GM21717 (cell line): Measurements from ENCODE around the gene NID2.

Source experiments
- ATAC-seq: cut with Tn5 transposase; IDR thresholded peaks from one replicate; pipeline ENCODE4 v1.9.1; 2021; ENCODE audit warnings: mild to moderate bottlenecking, moderate library complexity; ENCODE audit not compliant: unreplicated experiment

NID2 gene, protein sequence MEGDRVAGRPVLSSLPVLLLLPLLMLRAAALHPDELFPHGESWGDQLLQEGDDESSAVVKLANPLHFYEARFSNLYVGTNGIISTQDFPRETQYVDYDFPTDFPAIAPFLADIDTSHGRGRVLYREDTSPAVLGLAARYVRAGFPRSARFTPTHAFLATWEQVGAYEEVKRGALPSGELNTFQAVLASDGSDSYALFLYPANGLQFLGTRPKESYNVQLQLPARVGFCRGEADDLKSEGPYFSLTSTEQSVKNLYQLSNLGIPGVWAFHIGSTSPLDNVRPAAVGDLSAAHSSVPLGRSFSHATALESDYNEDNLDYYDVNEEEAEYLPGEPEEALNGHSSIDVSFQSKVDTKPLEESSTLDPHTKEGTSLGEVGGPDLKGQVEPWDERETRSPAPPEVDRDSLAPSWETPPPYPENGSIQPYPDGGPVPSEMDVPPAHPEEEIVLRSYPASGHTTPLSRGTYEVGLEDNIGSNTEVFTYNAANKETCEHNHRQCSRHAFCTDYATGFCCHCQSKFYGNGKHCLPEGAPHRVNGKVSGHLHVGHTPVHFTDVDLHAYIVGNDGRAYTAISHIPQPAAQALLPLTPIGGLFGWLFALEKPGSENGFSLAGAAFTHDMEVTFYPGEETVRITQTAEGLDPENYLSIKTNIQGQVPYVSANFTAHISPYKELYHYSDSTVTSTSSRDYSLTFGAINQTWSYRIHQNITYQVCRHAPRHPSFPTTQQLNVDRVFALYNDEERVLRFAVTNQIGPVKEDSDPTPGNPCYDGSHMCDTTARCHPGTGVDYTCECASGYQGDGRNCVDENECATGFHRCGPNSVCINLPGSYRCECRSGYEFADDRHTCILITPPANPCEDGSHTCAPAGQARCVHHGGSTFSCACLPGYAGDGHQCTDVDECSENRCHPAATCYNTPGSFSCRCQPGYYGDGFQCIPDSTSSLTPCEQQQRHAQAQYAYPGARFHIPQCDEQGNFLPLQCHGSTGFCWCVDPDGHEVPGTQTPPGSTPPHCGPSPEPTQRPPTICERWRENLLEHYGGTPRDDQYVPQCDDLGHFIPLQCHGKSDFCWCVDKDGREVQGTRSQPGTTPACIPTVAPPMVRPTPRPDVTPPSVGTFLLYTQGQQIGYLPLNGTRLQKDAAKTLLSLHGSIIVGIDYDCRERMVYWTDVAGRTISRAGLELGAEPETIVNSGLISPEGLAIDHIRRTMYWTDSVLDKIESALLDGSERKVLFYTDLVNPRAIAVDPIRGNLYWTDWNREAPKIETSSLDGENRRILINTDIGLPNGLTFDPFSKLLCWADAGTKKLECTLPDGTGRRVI (N-terminal part only)

GRCh38 chr14:52068615-52069306 lies at the start of gene NID2:
Gene NID2, minus strand, starts transcription at chr14:52069059. Its CDS starts 65 bp downstream, at chr14:52068994.
- no peak for ATAC-seq

- ATAC-seq, result no peak
Observed at GRCh38 chr14:52117111-52117832, 48.4 kb upstream of the NID2 start.

GRCh38 chr14:52115286-52115685 lies 46.4 kb upstream of the NID2 start:
- ATAC-seq, result no peak

- no peak for ATAC-seq
Observed at GRCh38 chr14:52112336-52113018, 43.6 kb upstream of the NID2 start.

DNA sequence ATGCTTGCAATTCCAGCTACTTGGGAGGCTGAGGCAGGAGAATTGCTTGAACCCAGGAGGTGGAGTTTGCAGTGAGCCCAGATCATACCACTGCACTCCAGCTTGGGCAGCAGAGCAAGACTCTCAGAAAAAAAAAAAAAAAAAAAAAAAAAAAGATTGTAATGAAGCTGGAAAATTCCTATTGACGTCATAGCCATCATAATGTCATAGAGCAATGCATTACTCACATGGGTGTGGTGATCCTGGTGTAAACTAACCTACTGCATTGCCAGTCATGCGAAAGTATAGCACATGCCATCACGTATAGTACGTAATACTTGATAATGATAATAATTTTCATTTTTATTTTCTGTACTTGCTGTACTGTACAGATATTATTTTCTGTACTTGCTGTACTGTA lies 42.7 kb upstream of the NID2 start:
- ATAC-seq, result no peak

- ATAC-seq, result no peak
Observed at GRCh38 chr14:52110441-52111086, 41.7 kb upstream of the NID2 start.

DNA sequence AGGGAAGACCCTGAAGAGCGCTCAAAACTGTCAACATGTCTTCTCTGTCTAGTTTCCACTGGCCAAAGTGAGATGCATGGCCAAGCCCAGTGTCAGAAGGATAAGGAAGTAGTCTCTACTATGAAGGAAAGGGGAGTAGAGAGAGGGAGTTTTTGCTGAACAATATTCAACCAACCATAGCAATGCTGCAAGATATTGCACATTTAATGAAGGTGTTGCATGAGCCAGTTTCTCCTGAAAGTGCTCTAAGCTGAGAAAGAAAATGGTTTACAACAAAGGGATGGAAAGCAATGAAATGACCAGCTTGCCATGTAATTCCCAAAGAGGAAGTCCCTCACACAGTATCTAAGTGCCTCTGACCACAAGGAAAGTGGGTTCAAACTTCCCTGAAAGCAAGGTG lies 40.0 kb upstream of the NID2 start:
- no peak for ATAC-seq

DNA sequence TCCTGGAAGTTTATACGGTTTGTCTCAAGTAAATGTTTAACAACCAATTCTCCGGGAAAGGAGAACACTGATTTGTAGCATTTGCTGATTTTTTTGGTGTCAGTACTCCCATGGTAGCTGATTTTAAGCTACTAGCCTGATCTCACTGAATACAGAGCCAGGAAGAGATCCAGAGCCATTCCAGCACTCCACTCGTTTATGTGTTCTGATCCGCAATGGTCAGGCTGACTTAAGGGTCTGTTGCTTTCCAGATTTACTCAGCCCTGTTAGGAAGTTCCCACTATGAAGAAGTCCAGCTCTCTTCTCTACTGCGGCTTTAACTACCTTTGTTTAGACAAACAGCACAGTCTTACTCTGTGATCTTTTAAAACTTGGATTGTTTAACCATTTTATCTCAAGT lies 38.0 kb upstream of the NID2 start:
- ATAC-seq, result no peak

DNA sequence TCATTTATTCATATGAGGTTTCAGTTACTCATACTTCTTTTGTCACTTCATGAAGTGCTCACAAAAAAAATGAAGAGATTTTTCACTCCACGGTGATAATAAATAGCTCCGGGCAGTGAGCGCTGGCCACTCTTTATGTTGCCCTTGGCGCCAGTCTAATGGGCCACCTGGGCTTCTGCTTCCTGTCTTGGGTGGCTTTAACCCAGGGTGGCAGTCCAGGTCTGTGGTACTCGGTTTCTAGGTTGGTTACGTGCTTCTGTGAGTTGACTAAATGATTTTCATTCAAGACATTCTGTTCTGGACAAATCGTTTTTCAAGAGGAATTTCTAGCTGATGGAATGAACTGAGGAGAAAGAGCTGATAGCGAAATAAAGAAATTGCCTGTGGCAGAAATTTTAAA lies 34.6 kb upstream of the NID2 start:
- no peak for ATAC-seq

DNA sequence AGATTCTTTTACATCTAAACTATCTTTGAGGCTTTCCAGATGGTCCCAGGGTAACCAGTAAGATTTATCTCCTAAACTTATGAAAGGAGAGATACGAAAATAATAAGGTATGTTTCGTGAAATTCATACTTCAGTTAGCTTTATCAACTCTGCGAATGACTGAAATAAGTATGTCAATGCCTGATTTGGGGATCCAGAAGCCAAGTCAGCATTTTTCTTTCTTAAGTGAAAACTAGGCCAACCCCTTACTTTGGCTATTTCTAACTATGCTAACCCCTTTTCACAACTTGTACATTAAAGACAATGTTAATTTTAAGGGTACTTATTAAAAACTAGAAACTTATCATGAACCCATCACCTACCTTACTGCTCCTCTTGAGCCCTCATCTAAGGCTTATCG lies 26.9 kb upstream of the NID2 start:
- no peak for ATAC-seq

DNA sequence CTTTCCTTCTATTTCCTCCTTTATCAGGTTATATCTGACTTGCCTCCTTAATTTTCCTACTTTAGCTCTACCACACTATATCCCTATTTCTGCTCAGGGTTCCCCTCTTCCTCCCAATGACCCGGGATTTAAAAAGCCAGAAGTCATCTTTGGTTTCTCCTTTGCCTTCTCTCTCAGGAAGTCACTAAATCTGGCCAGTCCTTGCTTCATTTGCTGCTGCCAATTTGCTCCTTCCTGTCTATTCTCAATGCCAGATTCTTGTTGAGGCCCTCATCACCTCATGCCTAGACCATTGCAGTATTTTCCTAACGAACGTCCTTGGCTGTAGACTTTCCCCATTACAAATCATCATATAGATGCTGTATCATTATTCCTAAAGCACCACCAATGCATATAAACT lies 26.5 kb upstream of the NID2 start:
- no peak for ATAC-seq

DNA sequence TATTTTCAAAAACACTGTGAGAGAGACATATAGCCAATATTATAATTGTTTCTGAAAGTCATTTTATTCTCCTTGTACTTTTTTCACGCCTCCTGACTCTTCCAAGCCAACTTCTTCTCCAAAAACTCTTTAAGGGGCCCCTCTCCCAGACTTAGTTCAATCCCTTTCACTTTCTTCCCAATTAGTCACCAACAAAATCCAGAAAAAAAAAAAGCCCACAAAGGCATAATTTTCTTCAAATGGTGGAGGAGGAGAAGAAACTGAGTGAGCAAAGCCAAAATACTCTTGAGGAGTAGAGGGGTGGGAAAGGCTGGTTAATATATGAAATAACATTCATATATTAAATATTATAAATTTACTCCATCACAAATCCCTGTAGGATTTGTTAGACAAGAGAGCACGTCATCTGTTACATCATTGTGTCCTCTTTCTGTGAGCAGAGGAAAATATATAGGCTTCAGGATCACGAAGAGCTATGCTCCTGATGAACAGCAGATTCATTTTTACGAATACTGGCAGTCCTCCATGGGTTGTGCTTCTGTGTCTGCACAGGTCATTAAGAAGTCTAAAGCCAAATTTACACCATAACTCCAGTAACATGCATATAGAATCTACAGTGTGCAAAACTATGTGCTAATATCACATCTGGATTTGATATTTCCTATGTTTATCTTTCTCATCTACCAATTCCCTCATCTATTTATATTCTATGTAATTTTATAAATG lies 25.9 kb upstream of the NID2 start:
- ATAC-seq, result no peak

GRCh38 chr14:52091928-52092327 lies 23.1 kb upstream of the NID2 start:
- ATAC-seq, result no peak

- ATAC-seq, result no peak
Observed at GRCh38 chr14:52090936-52091335, 22.1 kb upstream of the NID2 start.

DNA sequence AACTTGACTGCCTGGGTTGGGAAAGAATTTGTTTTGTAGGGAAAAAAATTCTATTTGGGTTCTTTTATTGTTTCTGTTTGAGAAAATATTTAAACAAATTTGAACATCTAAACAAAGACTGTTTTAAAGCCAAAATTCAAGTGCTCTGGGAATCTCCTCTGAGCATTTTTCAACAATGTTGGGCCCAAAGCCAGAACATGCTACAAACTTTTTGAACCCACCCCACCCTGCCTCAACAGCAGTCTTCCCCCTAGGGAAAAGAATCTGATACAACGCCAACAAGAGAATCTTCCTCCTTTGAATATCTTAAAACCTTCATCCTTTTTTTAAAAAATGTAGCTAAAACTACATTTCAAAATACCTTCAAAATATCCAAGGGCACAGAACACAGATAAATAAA lies 20.4 kb upstream of the NID2 start:
- ATAC-seq, result no peak

DNA sequence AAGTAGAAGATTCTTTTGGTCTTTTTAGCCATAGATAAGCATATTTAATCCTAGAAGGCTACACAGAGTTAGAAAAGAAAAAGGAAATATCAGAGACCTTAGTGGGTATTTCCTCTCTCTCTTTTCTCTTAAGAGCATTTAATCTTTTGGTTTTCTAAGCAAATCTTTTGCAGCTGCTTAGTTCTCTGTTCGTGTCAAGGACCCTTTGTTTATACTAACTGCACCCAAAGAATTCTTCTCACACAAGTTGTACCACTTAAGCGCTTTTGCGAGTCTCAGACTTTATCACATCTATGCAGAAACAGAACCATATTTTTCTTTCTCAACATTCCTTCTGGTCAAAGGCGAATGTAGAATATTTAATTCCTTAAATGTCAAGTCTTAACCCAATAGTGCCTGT lies 17.9 kb upstream of the NID2 start:
- no peak for ATAC-seq

GRCh38 chr14:52082903-52083302 lies 14.0 kb upstream of the NID2 start:
- ATAC-seq, result no peak

GRCh38 chr14:52081964-52082363 lies 13.1 kb upstream of the NID2 start:
- no peak for ATAC-seq
